WTC11 (cell line): ENCODE results near the gene SP3. TPM values are rescaled to one million over a fixed set of nuclear protein-coding genes. Genes with fewer than 3 reads are reported as not detected.

Experiments used
- ATAC-seq: fragments of 200-7000 bp; cut with Tn5 transposase; 2 replicates; pipeline ENCODE4 v1.10.0; 2021; ENCODE audit warnings: mild to moderate bottlenecking, moderate library complexity
- CTCF ChIA-PET: fragments of 300-600 bp; sonication (Branson Sonifier 250); formaldehyde crosslinking; loops from one replicate; lab custom pipeline; 2021; ENCODE audit warnings: antibody characterized with exemption; lab: Charles Lee
- POLR2A ChIA-PET: fragments of 350-600 bp; sonication (Branson Sonifier 250); formaldehyde crosslinking; loops from one replicate; lab custom pipeline; 2021; ENCODE audit warnings: antibody characterized with exemption; lab: Charles Lee
- DNase-seq: peaks from one replicate; pipeline ENCODE4 v3.0.0; 2021; ENCODE audit warnings: low spot score
- H3K27ac Mint-ChIP-seq: 2 replicates; pipeline ENCODE4 v1.8.0; 2021; ENCODE audit warnings: mixed read lengths
- H3K27me3 Mint-ChIP-seq: 2 replicates; pipeline ENCODE4 v1.8.0; 2021; ENCODE audit warnings: low read depth, mild to moderate bottlenecking, moderate library complexity, mixed read lengths
- H3K36me3 Mint-ChIP-seq: 2 replicates; pipeline ENCODE4 v1.8.0; 2021; ENCODE audit warnings: mixed read lengths
- H3K4me1 Mint-ChIP-seq: 2 replicates; pipeline ENCODE4 v1.8.0; 2022; ENCODE audit warnings: mixed read lengths
- H3K4me3 Mint-ChIP-seq: 2 replicates; pipeline ENCODE4 v1.8.0; 2021; ENCODE audit warnings: mild to moderate bottlenecking, moderate library complexity, mixed read lengths
- H3K9me3 Mint-ChIP-seq: 2 replicates; pipeline ENCODE4 v1.8.0; 2021; ENCODE audit warnings: mixed read lengths
- ETV6 ChIP-seq: sonication (generic); formaldehyde crosslinking; IDR thresholded peaks from 2 replicates; pipeline ENCODE4 v1.8.1; 2022; ENCODE audit warnings: mild to moderate bottlenecking, missing genetic modification reagents
- FOXP1 ChIP-seq: sonication (generic); formaldehyde crosslinking; IDR thresholded peaks from 2 replicates; pipeline ENCODE4 v1.8.0; 2022; ENCODE audit warnings: missing genetic modification reagents, mild to moderate bottlenecking, moderate library complexity, borderline replicate concordance
- TEAD4 ChIP-seq: sonication (generic); formaldehyde crosslinking; IDR thresholded peaks from 2 replicates; pipeline ENCODE4 v1.8.0; 2022; ENCODE audit warnings: mild to moderate bottlenecking, missing genetic modification reagents
- TP53 ChIP-seq: sonication (generic); formaldehyde crosslinking; IDR thresholded peaks from 2 replicates; pipeline ENCODE4 v1.8.1; 2023; ENCODE audit warnings: mild to moderate bottlenecking, missing genetic modification reagents
- ZNF121 ChIP-seq: sonication (generic); formaldehyde crosslinking; IDR thresholded peaks from 2 replicates; pipeline ENCODE4 v1.8.0; 2023; ENCODE audit warnings: missing genetic modification reagents
- total RNA-seq: library from RNA; stranded (reverse); gene quantifications from 3 replicates; pipeline ENCODE4 v1.2.3, GENCODE V29; 2021
- TF ChIP-seq, protein P1 (sequence below): fragments of 250-450 bp; sonication (Bioruptor Pico); IDR thresholded peaks from 2 replicates; pipeline ENCODE4 v1.9.0; 2021; ENCODE audit warnings: moderate library complexity, mild to moderate bottlenecking, inconsistent platforms, borderline replicate concordance
- TF ChIP-seq, protein P2 (sequence below): sonication (generic); formaldehyde crosslinking; IDR thresholded peaks from 2 replicates; pipeline ENCODE4 v1.8.0; 2022; ENCODE audit warnings: missing genetic modification reagents
- TF ChIP-seq, protein P3 (sequence below): sonication (generic); formaldehyde crosslinking; IDR thresholded peaks from 2 replicates; pipeline ENCODE4 v1.8.1; 2022; ENCODE audit warnings: low read depth, mild to moderate bottlenecking, moderate library complexity, missing genetic modification reagents, borderline replicate concordance
- TF ChIP-seq, protein P4 (sequence below): sonication (generic); formaldehyde crosslinking; conservative IDR thresholded peaks from 2 replicates; pipeline ENCODE4 v1.8.1; 2023; ENCODE audit warnings: mild to moderate bottlenecking, low read depth, missing genetic modification reagents, moderate library complexity
- TF ChIP-seq, protein P5 (sequence below): sonication (generic); formaldehyde crosslinking; IDR thresholded peaks from 2 replicates; pipeline ENCODE4 v1.8.0; 2022; ENCODE audit warnings: mild to moderate bottlenecking, missing genetic modification reagents
- TF ChIP-seq, protein P6 (sequence below): sonication (generic); formaldehyde crosslinking; IDR thresholded peaks from 2 replicates; pipeline ENCODE4 v1.8.1; 2023; ENCODE audit warnings: mild to moderate bottlenecking, missing genetic modification reagents, borderline replicate concordance
- TF ChIP-seq, protein P7 (sequence below): sonication (generic); formaldehyde crosslinking; IDR thresholded peaks from 2 replicates; pipeline ENCODE4 v1.8.1; 2023; ENCODE audit warnings: mild to moderate bottlenecking, moderate library complexity, missing genetic modification reagents
- TF ChIP-seq, protein P8 (sequence below): sonication (generic); formaldehyde crosslinking; IDR thresholded peaks from 2 replicates; pipeline ENCODE4 v1.8.1; 2023; ENCODE audit warnings: mild to moderate bottlenecking, missing genetic modification reagents, moderate library complexity

Gene SP3
- total RNA-seq, 1 experiment from 2014 or later, result 88.5 TPM

DNA sequence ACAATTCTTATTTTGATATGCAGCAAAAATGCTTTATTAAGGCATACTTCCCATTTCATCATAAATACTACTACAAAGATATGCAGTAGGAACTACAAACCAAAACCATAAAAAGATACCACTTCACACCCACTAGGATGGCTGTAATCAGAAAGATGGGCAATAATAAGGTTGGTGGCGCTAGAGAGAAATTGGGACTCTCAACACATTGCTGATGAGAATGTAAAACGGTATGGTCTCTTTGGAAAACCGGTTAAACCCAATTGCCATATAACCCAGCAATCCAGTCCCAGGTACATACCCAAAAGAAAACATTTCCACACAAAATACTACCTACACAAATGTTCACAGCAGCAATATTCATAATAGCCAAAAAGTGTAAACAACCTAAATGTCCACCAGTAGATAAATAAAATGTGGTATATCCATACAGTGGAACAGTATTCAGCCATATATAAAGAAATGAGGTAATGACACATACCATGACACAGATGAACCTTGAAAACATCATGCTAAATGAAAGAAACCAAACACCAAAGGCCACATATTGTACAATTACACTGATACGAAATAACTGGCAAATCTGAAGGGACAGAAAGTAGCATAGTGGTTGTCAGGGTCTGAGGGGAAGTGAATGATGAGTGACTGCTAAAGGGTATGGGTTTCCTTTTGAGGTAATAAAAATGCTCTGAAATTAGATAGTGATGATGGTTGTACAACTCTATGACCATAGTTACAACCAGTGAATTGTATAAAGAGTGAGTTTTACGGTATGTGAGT is 12.7 kb downstream of the SP3 start:
- Mint-ChIP-seq H3K36me3 (peaks cover 44% of the 10 kb centered on the region), H3K27ac (no peak overlapping the region), H3K9me3 (peaks cover 3% of the 10 kb centered on the region; the same call in 1 of the 2 replicates), H3K4me3 (no peak overlapping the region), H3K4me1 (peaks cover 20% of the 10 kb centered on the region), H3K27me3 (no peaks in the 10 kb centered on the region)
- CTCF ChIA-PET, result no interaction called here
- TF ChIP-seq, protein P1, sequence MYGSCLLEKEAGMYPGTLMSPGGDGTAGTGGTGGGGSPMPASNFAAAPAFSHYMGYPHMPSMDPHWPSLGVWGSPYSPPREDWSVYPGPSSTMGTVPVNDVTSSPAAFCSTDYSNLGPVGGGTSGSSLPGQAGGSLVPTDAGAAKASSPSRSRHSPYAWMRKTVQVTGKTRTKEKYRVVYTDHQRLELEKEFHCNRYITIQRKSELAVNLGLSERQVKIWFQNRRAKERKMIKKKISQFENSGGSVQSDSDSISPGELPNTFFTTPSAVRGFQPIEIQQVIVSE, result no peak
- TF ChIP-seq ETV6 (CRISPR knock-in tag) (no peak), TEAD4 (no peak), TP53 (CRISPR knock-in tag) (no peak)
- TF ChIP-seq, protein P2, sequence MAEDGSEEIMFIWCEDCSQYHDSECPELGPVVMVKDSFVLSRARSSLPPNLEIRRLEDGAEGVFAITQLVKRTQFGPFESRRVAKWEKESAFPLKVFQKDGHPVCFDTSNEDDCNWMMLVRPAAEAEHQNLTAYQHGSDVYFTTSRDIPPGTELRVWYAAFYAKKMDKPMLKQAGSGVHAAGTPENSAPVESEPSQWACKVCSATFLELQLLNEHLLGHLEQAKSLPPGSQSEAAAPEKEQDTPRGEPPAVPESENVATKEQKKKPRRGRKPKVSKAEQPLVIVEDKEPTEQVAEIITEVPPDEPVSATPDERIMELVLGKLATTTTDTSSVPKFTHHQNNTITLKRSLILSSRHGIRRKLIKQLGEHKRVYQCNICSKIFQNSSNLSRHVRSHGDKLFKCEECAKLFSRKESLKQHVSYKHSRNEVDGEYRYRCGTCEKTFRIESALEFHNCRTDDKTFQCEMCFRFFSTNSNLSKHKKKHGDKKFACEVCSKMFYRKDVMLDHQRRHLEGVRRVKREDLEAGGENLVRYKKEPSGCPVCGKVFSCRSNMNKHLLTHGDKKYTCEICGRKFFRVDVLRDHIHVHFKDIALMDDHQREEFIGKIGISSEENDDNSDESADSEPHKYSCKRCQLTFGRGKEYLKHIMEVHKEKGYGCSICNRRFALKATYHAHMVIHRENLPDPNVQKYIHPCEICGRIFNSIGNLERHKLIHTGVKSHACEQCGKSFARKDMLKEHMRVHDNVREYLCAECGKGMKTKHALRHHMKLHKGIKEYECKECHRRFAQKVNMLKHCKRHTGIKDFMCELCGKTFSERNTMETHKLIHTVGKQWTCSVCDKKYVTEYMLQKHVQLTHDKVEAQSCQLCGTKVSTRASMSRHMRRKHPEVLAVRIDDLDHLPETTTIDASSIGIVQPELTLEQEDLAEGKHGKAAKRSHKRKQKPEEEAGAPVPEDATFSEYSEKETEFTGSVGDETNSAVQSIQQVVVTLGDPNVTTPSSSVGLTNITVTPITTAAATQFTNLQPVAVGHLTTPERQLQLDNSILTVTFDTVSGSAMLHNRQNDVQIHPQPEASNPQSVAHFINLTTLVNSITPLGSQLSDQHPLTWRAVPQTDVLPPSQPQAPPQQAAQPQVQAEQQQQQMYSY (CRISPR knock-in tag), result no peak
- TF ChIP-seq, protein P3, sequence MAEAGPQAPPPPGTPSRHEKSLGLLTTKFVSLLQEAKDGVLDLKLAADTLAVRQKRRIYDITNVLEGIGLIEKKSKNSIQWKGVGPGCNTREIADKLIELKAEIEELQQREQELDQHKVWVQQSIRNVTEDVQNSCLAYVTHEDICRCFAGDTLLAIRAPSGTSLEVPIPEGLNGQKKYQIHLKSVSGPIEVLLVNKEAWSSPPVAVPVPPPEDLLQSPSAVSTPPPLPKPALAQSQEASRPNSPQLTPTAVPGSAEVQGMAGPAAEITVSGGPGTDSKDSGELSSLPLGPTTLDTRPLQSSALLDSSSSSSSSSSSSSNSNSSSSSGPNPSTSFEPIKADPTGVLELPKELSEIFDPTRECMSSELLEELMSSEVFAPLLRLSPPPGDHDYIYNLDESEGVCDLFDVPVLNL (CRISPR knock-in tag), result no peak
- ATAC-seq, result no peak
- DNase-seq, result no peak
- POLR2A ChIA-PET, result no interaction called here

DNA sequence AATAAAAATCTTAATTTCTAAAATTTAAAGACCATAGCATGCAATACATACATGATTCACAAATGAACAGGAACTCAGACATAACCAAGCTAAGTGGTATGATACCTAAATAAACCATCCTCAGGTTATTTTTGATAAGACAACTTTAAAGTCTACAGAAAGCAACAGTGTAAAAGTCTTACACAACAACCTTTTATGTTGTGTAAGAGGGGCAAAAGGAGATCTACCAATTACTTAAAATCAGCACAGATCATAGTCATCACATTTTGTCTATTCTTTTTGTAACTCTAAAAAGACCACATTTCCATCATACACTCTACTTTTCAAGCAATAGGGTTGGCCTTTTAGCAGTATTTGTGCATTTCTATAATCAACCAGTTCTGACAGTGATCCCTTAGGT is 16.3 kb downstream of the SP3 start:
- ChIA-PET CTCF (no interaction called here), POLR2A (no interaction called here)
- peaks cover 3% of the 10 kb centered on the region; the same call in 1 of the 2 replicates for H3K9me3 Mint-ChIP-seq
- peaks cover 22% of the 10 kb centered on the region for H3K36me3 Mint-ChIP-seq
- H3K27ac Mint-ChIP-seq, result no peak overlapping the region
- no peaks in the 10 kb centered on the region for H3K27me3 Mint-ChIP-seq
- DNase-seq (no peak), ATAC-seq (no peak)
- H3K4me1 Mint-ChIP-seq, result peaks cover 19% of the 10 kb centered on the region
- H3K4me3 Mint-ChIP-seq, result no peak overlapping the region
- TF ChIP-seq, protein P4, sequence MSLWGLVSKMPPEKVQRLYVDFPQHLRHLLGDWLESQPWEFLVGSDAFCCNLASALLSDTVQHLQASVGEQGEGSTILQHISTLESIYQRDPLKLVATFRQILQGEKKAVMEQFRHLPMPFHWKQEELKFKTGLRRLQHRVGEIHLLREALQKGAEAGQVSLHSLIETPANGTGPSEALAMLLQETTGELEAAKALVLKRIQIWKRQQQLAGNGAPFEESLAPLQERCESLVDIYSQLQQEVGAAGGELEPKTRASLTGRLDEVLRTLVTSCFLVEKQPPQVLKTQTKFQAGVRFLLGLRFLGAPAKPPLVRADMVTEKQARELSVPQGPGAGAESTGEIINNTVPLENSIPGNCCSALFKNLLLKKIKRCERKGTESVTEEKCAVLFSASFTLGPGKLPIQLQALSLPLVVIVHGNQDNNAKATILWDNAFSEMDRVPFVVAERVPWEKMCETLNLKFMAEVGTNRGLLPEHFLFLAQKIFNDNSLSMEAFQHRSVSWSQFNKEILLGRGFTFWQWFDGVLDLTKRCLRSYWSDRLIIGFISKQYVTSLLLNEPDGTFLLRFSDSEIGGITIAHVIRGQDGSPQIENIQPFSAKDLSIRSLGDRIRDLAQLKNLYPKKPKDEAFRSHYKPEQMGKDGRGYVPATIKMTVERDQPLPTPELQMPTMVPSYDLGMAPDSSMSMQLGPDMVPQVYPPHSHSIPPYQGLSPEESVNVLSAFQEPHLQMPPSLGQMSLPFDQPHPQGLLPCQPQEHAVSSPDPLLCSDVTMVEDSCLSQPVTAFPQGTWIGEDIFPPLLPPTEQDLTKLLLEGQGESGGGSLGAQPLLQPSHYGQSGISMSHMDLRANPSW, result no peak
- TF ChIP-seq, protein P5, sequence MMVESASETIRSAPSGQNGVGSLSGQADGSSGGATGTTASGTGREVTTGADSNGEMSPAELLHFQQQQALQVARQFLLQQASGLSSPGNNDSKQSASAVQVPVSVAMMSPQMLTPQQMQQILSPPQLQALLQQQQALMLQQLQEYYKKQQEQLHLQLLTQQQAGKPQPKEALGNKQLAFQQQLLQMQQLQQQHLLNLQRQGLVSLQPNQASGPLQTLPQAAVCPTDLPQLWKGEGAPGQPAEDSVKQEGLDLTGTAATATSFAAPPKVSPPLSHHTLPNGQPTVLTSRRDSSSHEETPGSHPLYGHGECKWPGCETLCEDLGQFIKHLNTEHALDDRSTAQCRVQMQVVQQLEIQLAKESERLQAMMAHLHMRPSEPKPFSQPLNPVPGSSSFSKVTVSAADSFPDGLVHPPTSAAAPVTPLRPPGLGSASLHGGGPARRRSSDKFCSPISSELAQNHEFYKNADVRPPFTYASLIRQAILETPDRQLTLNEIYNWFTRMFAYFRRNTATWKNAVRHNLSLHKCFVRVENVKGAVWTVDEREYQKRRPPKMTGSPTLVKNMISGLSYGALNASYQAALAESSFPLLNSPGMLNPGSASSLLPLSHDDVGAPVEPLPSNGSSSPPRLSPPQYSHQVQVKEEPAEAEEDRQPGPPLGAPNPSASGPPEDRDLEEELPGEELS (CRISPR knock-in tag), result no peak
- TF ChIP-seq FOXP1 (CRISPR knock-in tag) (no peak), ETV6 (CRISPR knock-in tag) (no peak), ZNF121 (CRISPR knock-in tag) (no peak), TP53 (CRISPR knock-in tag) (no peak)
- TF ChIP-seq, protein P6, sequence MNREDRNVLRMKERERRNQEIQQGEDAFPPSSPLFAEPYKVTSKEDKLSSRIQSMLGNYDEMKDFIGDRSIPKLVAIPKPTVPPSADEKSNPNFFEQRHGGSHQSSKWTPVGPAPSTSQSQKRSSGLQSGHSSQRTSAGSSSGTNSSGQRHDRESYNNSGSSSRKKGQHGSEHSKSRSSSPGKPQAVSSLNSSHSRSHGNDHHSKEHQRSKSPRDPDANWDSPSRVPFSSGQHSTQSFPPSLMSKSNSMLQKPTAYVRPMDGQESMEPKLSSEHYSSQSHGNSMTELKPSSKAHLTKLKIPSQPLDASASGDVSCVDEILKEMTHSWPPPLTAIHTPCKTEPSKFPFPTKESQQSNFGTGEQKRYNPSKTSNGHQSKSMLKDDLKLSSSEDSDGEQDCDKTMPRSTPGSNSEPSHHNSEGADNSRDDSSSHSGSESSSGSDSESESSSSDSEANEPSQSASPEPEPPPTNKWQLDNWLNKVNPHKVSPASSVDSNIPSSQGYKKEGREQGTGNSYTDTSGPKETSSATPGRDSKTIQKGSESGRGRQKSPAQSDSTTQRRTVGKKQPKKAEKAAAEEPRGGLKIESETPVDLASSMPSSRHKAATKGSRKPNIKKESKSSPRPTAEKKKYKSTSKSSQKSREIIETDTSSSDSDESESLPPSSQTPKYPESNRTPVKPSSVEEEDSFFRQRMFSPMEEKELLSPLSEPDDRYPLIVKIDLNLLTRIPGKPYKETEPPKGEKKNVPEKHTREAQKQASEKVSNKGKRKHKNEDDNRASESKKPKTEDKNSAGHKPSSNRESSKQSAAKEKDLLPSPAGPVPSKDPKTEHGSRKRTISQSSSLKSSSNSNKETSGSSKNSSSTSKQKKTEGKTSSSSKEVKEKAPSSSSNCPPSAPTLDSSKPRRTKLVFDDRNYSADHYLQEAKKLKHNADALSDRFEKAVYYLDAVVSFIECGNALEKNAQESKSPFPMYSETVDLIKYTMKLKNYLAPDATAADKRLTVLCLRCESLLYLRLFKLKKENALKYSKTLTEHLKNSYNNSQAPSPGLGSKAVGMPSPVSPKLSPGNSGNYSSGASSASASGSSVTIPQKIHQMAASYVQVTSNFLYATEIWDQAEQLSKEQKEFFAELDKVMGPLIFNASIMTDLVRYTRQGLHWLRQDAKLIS (CRISPR knock-in tag), result no peak
- TF ChIP-seq, protein P7, sequence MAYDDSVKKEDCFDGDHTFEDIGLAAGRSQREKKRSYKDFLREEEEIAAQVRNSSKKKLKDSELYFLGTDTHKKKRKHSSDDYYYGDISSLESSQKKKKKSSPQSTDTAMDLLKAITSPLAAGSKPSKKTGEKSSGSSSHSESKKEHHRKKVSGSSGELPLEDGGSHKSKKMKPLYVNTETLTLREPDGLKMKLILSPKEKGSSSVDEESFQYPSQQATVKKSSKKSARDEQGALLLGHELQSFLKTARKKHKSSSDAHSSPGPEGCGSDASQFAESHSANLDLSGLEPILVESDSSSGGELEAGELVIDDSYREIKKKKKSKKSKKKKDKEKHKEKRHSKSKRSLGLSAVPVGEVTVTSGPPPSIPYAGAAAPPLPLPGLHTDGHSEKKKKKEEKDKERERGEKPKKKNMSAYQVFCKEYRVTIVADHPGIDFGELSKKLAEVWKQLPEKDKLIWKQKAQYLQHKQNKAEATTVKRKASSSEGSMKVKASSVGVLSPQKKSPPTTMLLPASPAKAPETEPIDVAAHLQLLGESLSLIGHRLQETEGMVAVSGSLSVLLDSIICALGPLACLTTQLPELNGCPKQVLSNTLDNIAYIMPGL (CRISPR knock-in tag), result no peak
- TF ChIP-seq, protein P8, sequence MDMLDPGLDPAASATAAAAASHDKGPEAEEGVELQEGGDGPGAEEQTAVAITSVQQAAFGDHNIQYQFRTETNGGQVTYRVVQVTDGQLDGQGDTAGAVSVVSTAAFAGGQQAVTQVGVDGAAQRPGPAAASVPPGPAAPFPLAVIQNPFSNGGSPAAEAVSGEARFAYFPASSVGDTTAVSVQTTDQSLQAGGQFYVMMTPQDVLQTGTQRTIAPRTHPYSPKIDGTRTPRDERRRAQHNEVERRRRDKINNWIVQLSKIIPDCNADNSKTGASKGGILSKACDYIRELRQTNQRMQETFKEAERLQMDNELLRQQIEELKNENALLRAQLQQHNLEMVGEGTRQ (CRISPR knock-in tag), result no peak
- TF ChIP-seq, protein P3 (CRISPR knock-in tag), result no peak
